ENCODE measurements around the gene ENO1.

GRCh38 chr1:8856689-8857412 is 21.6 kb downstream of the ENO1 start:
- TF ChIP-seq EZH2 (IDR thresholded peaks at IDR 0.05; ENCODE audit: borderline replicate concordance, low read length) (no peak), CTCF (IDR thresholded peaks at IDR 0.05; ENCODE audit: low read length) (no peak)

All from OCI-LY1 (cell line).